Endothelial cell of umbilical vein (primary cell): ENCODE measurements around the gene LATS2.

Experiments
- FOS ChIP-seq: IDR thresholded peaks from 2 replicates; pipeline ENCODE4 v1.6.1; 2011; ENCODE audit warnings: mild to moderate bottlenecking, low read length, moderate library complexity, borderline replicate concordance; ENCODE audit not compliant: insufficient read depth
- JUN ChIP-seq: IDR thresholded peaks from 2 replicates; pipeline ENCODE4 v1.6.1; 2011; ENCODE audit warnings: borderline replicate concordance, low read depth; ENCODE audit not compliant: insufficient read length, insufficient read depth
- TF ChIP-seq, protein P1 (sequence below), 2 donors: IDR thresholded peaks; 1 replicate in 1 of 2; 2 replicates in 1 of 2; pipeline ENCODE4 v1.5.1; 2011; ENCODE audit warnings: low read length in 2 of 2, mild to moderate bottlenecking in 2 of 2, moderate library complexity in 2 of 2, control low read depth in 1 of 2, inconsistent platforms in 1 of 2, low read depth in 1 of 2; ENCODE audit not compliant: insufficient read depth in 1 of 2; ENCODE audit errors: extremely low read depth in 1 of 2

- TF ChIP-seq, protein P1, sequence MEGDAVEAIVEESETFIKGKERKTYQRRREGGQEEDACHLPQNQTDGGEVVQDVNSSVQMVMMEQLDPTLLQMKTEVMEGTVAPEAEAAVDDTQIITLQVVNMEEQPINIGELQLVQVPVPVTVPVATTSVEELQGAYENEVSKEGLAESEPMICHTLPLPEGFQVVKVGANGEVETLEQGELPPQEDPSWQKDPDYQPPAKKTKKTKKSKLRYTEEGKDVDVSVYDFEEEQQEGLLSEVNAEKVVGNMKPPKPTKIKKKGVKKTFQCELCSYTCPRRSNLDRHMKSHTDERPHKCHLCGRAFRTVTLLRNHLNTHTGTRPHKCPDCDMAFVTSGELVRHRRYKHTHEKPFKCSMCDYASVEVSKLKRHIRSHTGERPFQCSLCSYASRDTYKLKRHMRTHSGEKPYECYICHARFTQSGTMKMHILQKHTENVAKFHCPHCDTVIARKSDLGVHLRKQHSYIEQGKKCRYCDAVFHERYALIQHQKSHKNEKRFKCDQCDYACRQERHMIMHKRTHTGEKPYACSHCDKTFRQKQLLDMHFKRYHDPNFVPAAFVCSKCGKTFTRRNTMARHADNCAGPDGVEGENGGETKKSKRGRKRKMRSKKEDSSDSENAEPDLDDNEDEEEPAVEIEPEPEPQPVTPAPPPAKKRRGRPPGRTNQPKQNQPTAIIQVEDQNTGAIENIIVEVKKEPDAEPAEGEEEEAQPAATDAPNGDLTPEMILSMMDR (IDR thresholded peaks at IDR 0.05; ENCODE audit: extremely low read depth in 1 of 2, insufficient read depth in 1 of 2, low read depth in 1 of 2, low read length in 2 of 2): no peak
- TF ChIP-seq JUN (no peak), FOS (no peak)
These were observed 86.3 kb downstream of the LATS2 start for GRCh38 chr13:20974981-20975585.
